ENCODE data around the gene ELMO1.

Gene ELMO1

DNA sequence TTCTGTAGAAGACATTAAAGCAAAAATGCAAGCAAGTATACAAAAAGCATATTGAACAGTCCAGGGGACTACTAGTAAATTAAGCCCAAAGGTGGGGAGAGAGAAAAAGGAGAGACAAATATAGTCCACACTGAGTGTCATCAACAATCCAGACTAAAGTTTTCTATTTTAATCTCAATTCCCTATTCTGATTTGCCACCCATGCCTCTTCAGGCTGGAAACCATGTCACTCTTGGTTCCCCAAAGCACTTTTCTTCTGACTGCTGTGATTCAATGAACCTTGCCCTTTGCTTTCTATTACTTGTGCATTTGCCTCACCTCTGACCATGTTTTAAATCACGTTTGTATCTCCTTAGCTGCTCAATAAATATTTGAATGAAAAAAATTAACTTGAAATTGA is 629.0 kb downstream of the ELMO1 start:
- no peak overlapping the region for H3K27ac ChIP-seq (ENCODE audit: low read depth, low read length)
- no peaks in the 10 kb centered on the region for H3K4me1 ChIP-seq (ENCODE audit: control insufficient read depth, low read length)
- no peaks in the 10 kb centered on the region for H3F3A ChIP-seq (ENCODE audit: control insufficient read depth, insufficient read depth)
- no peaks in the 10 kb centered on the region for H3K79me2 ChIP-seq (ENCODE audit: control insufficient read depth, low read length)
- no peaks in the 10 kb centered on the region for H3K27me3 ChIP-seq (ENCODE audit: control insufficient read depth, low read length)
- no peak overlapping the region for H3K4me2 ChIP-seq (ENCODE audit: low read length)
- no peaks in the 10 kb centered on the region for H3K36me3 ChIP-seq (ENCODE audit: control insufficient read depth, low read length)
- no peaks in the 10 kb centered on the region for H4K20me1 ChIP-seq (ENCODE audit: control insufficient read depth, insufficient read depth, low read depth, low read length)
- TF ChIP-seq, protein P1, sequence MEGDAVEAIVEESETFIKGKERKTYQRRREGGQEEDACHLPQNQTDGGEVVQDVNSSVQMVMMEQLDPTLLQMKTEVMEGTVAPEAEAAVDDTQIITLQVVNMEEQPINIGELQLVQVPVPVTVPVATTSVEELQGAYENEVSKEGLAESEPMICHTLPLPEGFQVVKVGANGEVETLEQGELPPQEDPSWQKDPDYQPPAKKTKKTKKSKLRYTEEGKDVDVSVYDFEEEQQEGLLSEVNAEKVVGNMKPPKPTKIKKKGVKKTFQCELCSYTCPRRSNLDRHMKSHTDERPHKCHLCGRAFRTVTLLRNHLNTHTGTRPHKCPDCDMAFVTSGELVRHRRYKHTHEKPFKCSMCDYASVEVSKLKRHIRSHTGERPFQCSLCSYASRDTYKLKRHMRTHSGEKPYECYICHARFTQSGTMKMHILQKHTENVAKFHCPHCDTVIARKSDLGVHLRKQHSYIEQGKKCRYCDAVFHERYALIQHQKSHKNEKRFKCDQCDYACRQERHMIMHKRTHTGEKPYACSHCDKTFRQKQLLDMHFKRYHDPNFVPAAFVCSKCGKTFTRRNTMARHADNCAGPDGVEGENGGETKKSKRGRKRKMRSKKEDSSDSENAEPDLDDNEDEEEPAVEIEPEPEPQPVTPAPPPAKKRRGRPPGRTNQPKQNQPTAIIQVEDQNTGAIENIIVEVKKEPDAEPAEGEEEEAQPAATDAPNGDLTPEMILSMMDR (IDR thresholded peaks at IDR 0.05; ENCODE audit: low read depth, low read length, poor library complexity, severe bottlenecking): no peak
- TF ChIP-seq EZH2phosphoT487 (IDR thresholded peaks at IDR 0.05; ENCODE audit: borderline replicate concordance, low read length): no peak
- no peak overlapping the region for H3K4me3 ChIP-seq (ENCODE audit: low read length)
- no peaks in the 10 kb centered on the region for H3K9me2 ChIP-seq (replicated peaks; ENCODE audit: control insufficient read depth, low read length)
- H3K9me3 ChIP-seq (ENCODE audit: control insufficient read depth, insufficient read depth, low read length): no peaks in the 10 kb centered on the region

DNA sequence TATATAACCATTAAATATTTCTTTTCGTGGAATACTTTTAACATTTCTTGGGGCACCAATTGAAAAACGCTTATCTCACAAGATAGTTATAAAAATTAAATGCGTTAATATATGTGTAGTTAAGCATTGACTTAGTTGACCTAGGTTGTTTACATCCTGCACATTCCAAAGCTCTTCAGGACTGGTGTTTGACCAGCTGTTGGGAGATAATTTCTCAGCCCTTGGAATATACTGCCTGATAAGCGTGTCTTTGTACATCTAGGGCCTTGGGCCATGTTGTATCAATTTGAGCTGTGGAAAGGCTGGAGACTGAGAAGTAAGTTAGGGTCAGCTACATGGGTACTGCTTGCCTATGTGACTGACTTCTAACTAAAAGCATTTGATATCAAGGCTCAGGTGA is 634.4 kb downstream of the ELMO1 start:
- H3K27ac ChIP-seq (ENCODE audit: low read depth, low read length): no peak overlapping the region
- TF ChIP-seq, protein P1 (IDR thresholded peaks at IDR 0.05; ENCODE audit: low read depth, low read length, poor library complexity, severe bottlenecking): no peak
- no peaks in the 10 kb centered on the region for H3K9me2 ChIP-seq (replicated peaks; ENCODE audit: control insufficient read depth, low read length)
- no peak overlapping the region for H3K4me3 ChIP-seq (ENCODE audit: low read length)
- H3K9me3 ChIP-seq (ENCODE audit: control insufficient read depth, insufficient read depth, low read length): no peaks in the 10 kb centered on the region
- no peak overlapping the region for H3K4me2 ChIP-seq (ENCODE audit: low read length)
- no peaks in the 10 kb centered on the region for H3K79me2 ChIP-seq (ENCODE audit: control insufficient read depth, low read length)
- no peaks in the 10 kb centered on the region for H4K20me1 ChIP-seq (ENCODE audit: control insufficient read depth, insufficient read depth, low read depth, low read length)
- no peaks in the 10 kb centered on the region for H3K4me1 ChIP-seq (ENCODE audit: control insufficient read depth, low read length)
- H3K36me3 ChIP-seq (ENCODE audit: control insufficient read depth, low read length): no peaks in the 10 kb centered on the region
- no peaks in the 10 kb centered on the region for H3F3A ChIP-seq (ENCODE audit: control insufficient read depth, insufficient read depth)
- no peaks in the 10 kb centered on the region for H3K27me3 ChIP-seq (ENCODE audit: control insufficient read depth, low read length)

DNA sequence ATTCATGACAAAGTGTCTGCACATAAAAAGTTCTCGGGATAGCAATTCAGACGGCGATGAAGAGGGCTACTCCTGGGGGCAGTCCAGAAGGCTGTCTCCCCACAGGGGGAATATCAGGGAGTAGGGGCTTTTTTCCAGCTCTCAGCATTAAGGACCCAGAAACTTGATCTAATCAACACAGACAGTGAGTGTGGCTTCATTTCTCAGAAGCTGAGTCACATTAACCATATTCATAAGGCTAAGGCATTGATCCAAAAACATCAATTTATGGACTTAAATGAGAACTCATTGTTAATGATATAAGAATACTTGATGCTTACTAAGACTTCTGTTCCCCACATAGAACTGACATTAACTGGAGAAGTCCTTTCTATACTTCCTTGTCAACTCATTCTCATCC is 636.9 kb downstream of the ELMO1 start:
- TF ChIP-seq, protein P1 (IDR thresholded peaks at IDR 0.05; ENCODE audit: low read depth, low read length, poor library complexity, severe bottlenecking): no peak
- no peak for TF ChIP-seq EZH2phosphoT487 (IDR thresholded peaks at IDR 0.05; ENCODE audit: borderline replicate concordance, low read length)
- Histone ChIP-seq H3K4me1 (ENCODE audit: control insufficient read depth, low read length) (no peaks in the 10 kb centered on the region), H3K9me3 (ENCODE audit: control insufficient read depth, insufficient read depth, low read length) (no peaks in the 10 kb centered on the region), H3K9me2 (replicated peaks; ENCODE audit: control insufficient read depth, low read length) (no peaks in the 10 kb centered on the region), H3F3A (ENCODE audit: control insufficient read depth, insufficient read depth) (no peaks in the 10 kb centered on the region), H3K36me3 (ENCODE audit: control insufficient read depth, low read length) (no peaks in the 10 kb centered on the region), H4K20me1 (ENCODE audit: control insufficient read depth, insufficient read depth, low read depth, low read length) (no peaks in the 10 kb centered on the region), H3K27ac (ENCODE audit: low read depth, low read length) (no peak overlapping the region), H3K4me3 (ENCODE audit: low read length) (no peak overlapping the region), H3K4me2 (ENCODE audit: low read length) (no peak overlapping the region), H3K27me3 (ENCODE audit: control insufficient read depth, low read length) (no peaks in the 10 kb centered on the region), H3K79me2 (ENCODE audit: control insufficient read depth, low read length) (no peaks in the 10 kb centered on the region)

DNA sequence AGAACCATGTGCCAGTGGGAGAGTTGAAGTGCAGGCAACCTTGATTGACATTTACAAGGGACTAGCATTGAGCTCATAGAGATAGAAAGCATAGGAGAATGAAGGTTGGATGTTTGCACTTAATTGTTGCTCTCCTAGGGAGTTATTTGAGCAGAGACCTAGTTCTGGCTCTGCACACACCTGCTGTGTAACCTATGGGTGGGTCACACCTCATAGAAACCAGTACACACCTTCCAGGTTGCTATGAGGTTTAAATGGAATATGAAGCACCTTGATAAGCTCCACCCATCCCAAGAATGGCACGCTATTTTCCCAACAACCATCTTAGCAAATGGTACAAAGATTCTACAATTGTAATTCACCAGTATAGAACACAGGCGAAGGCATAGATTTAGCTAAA is 638.2 kb downstream of the ELMO1 start:
- Histone ChIP-seq H3K9me3 (ENCODE audit: control insufficient read depth, insufficient read depth, low read length) (no peaks in the 10 kb centered on the region), H3K4me1 (ENCODE audit: control insufficient read depth, low read length) (no peaks in the 10 kb centered on the region), H3K27ac (ENCODE audit: low read depth, low read length) (no peak overlapping the region), H3K4me3 (ENCODE audit: low read length) (no peak overlapping the region), H3K27me3 (ENCODE audit: control insufficient read depth, low read length) (no peaks in the 10 kb centered on the region), H3K36me3 (ENCODE audit: control insufficient read depth, low read length) (no peaks in the 10 kb centered on the region), H4K20me1 (ENCODE audit: control insufficient read depth, insufficient read depth, low read depth, low read length) (no peaks in the 10 kb centered on the region), H3K9me2 (replicated peaks; ENCODE audit: control insufficient read depth, low read length) (no peaks in the 10 kb centered on the region), H3F3A (ENCODE audit: control insufficient read depth, insufficient read depth) (no peaks in the 10 kb centered on the region), H3K79me2 (ENCODE audit: control insufficient read depth, low read length) (no peaks in the 10 kb centered on the region), H3K4me2 (ENCODE audit: low read length) (no peak overlapping the region)
- TF ChIP-seq, protein P1 (IDR thresholded peaks at IDR 0.05; ENCODE audit: low read depth, low read length, poor library complexity, severe bottlenecking): no peak
